ENCODE results near the gene SLX4IP.
A peak's percentile ranks its signal among the peaks of the same experiment; 100 is the strongest.

SLX4IP gene

DNA sequence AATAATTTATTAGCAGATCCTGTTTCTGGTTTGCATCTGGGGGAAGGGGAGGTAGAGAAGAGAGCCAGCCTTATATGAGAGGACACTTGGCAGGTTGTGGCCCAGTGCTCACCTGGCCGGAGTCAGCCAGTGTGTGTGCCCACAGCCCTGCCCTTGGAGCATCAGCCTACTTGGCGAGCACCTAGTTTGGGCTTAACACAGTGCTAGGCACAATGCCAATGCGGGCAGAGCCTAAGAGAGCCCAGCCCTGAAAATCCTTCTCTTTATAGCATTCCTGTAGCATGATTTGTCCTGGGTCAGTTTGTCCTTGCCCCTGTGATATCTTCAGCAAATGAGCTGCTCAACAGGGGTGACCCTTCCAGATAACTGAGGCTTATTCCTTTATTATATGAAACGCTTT lies 73.0 kb downstream of the SLX4IP start:
- peak; percentile 41 to 56 for DNase-seq (ENCODE audit: low read depth in 2 of 2)
- TF ChIP-seq CTCF (IDR thresholded peaks at IDR 0.05; ENCODE audit: low read depth, low read length), result no peak
- no peak overlapping the region for H3K4me3 ChIP-seq (replicated peaks in 1 of 2; ENCODE audit: low read depth in 2 of 2, low read length in 2 of 2)

DNA sequence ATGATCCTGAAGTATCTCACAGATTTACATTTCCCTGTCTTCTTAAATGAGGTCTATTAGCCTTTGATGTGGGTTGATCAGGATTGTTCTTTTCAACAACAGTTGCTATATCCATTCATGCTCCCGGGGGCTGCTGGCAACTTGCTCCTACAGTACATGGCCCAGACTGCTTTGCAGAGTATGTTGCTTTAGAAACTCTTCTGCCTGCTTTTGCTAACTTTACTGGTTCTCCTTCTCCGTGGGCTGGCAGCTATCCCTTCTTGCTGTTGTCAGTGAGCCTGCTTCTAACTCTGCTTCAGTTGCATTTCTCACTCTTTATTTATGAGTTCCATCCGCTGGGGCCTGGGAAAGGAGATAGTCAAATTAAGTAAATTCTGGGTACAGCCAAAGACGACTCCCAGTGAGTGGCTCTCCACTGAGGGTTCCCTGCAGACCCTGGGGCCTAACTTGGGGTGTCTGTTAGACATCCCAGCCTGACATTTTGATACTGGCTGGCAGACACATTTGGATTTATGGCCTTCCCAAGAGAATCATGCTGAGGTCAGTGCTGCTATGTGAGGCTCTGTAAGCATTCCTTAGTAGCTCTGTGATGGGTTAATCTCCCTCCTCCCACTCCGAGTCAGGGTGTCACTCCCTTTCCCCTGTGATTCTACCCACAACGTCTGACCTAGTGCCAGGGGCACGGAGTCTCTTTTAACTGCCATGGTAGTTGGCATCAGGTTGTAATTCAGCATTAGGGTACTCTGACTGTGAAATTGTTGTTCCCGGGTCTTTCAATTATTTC lies 73.6 kb downstream of the SLX4IP start:
- no peak overlapping the region for H3K4me3 ChIP-seq (replicated peaks in 1 of 2; ENCODE audit: low read depth in 2 of 2, low read length in 2 of 2)
- no peak for TF ChIP-seq CTCF (IDR thresholded peaks at IDR 0.05; ENCODE audit: low read depth, low read length)
- DNase-seq (ENCODE audit: low read depth in 2 of 2), result peak; percentile 60 to 76

GRCh38 chr20:10509376-10509775 lies 74.3 kb downstream of the SLX4IP start:
- TF ChIP-seq CTCF (IDR thresholded peaks at IDR 0.05; ENCODE audit: low read depth, low read length), result no peak
- DNase-seq (ENCODE audit: low read depth in 2 of 2), result peak in 1 of 2 donors; percentile 21
- no peak overlapping the region for H3K4me3 ChIP-seq (replicated peaks in 1 of 2; ENCODE audit: low read depth in 2 of 2, low read length in 2 of 2)

- no peak for TF ChIP-seq CTCF (IDR thresholded peaks at IDR 0.05; ENCODE audit: low read depth, low read length)
- DNase-seq (ENCODE audit: low read depth in 2 of 2), result no peak
- no peak overlapping the region for H3K4me3 ChIP-seq (replicated peaks in 1 of 2; ENCODE audit: low read depth in 2 of 2, low read length in 2 of 2)
These were observed 75.1 kb downstream of the SLX4IP start for GRCh38 chr20:10510216-10510615.

DNA sequence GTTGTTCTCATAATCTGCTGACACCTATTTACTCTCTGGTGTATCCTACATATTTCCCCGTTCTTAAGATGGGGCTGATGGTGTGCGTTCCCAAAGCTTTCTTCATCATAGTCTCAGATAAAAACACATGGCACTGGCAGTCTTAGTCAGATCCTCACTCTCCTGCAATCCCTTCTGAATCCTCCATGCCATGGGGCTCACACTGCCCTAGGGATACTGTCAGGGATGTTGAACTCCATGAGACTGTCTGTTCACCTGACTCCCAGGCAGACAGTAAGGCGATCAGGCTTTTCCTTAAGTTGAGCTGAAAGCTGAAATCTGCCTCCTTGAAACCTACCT lies 76.0 kb downstream of the SLX4IP start:
- DNase-seq (ENCODE audit: low read depth in 2 of 2), result no peak
- peak; percentile 7 for TF ChIP-seq CTCF (IDR thresholded peaks at IDR 0.05; ENCODE audit: low read depth, low read length)
- H3K4me3 ChIP-seq (replicated peaks in 1 of 2; ENCODE audit: low read depth in 2 of 2, low read length in 2 of 2), result peak overlapping the region in 1 of 2 donors; percentile 4

DNA sequence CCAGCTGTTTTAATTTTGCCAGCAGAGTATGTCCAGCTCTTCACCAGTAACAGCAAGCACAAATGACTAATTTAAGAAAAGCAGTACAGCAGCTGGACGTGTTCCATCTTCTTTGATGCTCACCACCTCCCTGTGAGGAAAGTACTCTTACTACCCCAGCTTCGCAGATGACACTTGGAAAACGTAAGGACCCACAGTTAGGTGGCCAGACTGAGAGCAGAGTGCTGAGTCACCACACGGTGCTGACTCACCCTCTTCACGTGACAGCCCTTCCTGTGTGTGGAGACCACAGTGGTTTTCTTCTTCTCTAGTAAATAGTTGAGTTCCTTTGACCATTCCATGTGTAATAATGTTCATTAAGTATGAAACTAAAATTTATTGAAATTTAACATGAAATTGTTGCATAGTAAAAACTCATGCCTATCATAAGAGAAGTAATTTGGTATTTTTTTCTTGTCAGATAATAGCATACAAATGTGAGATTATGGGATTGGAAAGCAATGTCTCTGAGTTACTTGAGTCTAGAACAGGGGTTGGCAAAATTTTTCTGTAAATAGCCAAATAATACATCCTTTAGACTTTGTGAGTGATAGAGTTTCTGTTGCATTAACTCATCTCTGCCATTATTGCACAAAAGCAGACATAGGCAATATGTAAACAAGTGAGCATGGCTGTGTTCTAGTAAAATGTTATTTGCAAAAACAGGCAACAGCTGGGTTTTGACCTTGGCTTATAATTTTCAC lies 76.6 kb downstream of the SLX4IP start:
- TF ChIP-seq CTCF (IDR thresholded peaks at IDR 0.05; ENCODE audit: low read depth, low read length), result no peak
- peak overlapping the region in 1 of 2 donors; percentile 4 for H3K4me3 ChIP-seq (replicated peaks in 1 of 2; ENCODE audit: low read depth in 2 of 2, low read length in 2 of 2)
- peak; percentile 96 to 98 for DNase-seq (ENCODE audit: low read depth in 2 of 2)

All from cardiac fibroblast (primary cell).